ENCODE results near the gene DNAI2.

- TF ChIP-seq POLR2AphosphoS5 (IDR thresholded peaks at IDR 0.05; ENCODE audit: low read depth, low read length) (no peak), REST (IDR thresholded peaks at IDR 0.05; ENCODE audit: insufficient read depth in 1 of 2, low read depth in 2 of 2, low read length in 2 of 2) (no peak), SIN3A (IDR thresholded peaks at IDR 0.05; ENCODE audit: borderline replicate concordance, insufficient read depth, low read length) (no peak), TAF1 (IDR thresholded peaks at IDR 0.05; ENCODE audit: borderline replicate concordance, insufficient read depth, low read length) (no peak)
These were observed 55.3 kb downstream of the DNAI2 start for GRCh38 chr17:74329378-74329777.

All from PFSK-1 (cell line).